NT2/D1 (cell line): ENCODE measurements around the gene CTNNA3.

Experiments
- YY1 ChIP-seq: IDR thresholded peaks from 2 replicates; pipeline ENCODE4 v1.6.1; 2011; ENCODE audit not compliant: insufficient read length, insufficient read depth
- ZNF274 ChIP-seq: IDR thresholded peaks from 2 replicates; pipeline ENCODE4 v1.6.1; 2011; ENCODE audit warnings: mild to moderate bottlenecking, low read depth, low read length

- TF ChIP-seq YY1 (no peak), ZNF274 (no peak)
These were observed at the start of gene CTNNA3 for GRCh38 chr10:67696029-67696428.
